Cardiac muscle cell (in vitro differentiated cells and primary cell): Measurements from ENCODE around the gene CEP85L. TPM values are rescaled to one million over a fixed set of nuclear protein-coding genes. Genes with fewer than 3 reads are reported as not detected.

Experiments used
- DNase-seq, 2 donors: peaks; one replicate each; pipeline versions ENCODE4 v3.0.0 to v3.0.0-alpha.2; 2010 to 2017; ENCODE audit warnings: low read depth in 1 of 2, low spot score in 1 of 2
- H3K27ac ChIP-seq: fragments of 200-600 bp; sonication (generic); 2 replicates; pipeline ENCODE4 v1.5.1; 2016
- H3K27me3 ChIP-seq: fragments of 200-600 bp; sonication (generic); 2 replicates; pipeline ENCODE4 v1.6.0; 2016; ENCODE audit warnings: control low read depth
- H3K36me3 ChIP-seq: fragments of 200-600 bp; sonication (generic); 2 replicates; pipeline ENCODE4 v1.5.1; 2016; ENCODE audit warnings: control low read depth
- H3K4me1 ChIP-seq: fragments of 200-600 bp; sonication (generic); 2 replicates; pipeline ENCODE4 v1.8.1; 2017; ENCODE audit warnings: low read depth, mild to moderate bottlenecking, mixed run types
- H3K4me3 ChIP-seq: fragments of 200-600 bp; sonication (generic); 2 replicates; pipeline ENCODE4 v1.5.1; 2016; ENCODE audit warnings: mild to moderate bottlenecking
- H3K9me3 ChIP-seq: fragments of 200-600 bp; sonication (generic); 2 replicates; pipeline ENCODE4 v1.5.1; 2017; ENCODE audit warnings: low read depth, mild to moderate bottlenecking, control low read depth
- CTCF ChIP-seq: IDR thresholded peaks from 2 replicates; pipeline ENCODE4 v1.5.1; 2012; ENCODE audit warnings: low read depth, mild to moderate bottlenecking, low read length
- polyA plus RNA-seq: library from polyadenylated mRNA; unstranded; fragments of >200 nt; fragmentation: Nextera tagmentation; extraction: Ambion mirVana; gene quantifications from 2 replicates; pipeline ENCODE4 v1.2.1, GENCODE V29; 2016
- total RNA-seq: library from RNA; depleted of rRNA; stranded (reverse); fragments of >200 nt; gene quantifications from 2 replicates; pipeline ENCODE4 v1.2.3, GENCODE V29; 2016

Gene CEP85L
- total and polyA plus RNA-seq, 2 experiments from 2014 or later, result 7.9 to 20.0 TPM

GRCh38 chr6:118558464-118559217, 92.8 kb downstream of the CEP85L start:
- H3K9me3 ChIP-seq, result no peaks in the 10 kb centered on the region
- DNase-seq, result peak in 1 of 2 donors; percentile 35
- no peak overlapping the region for H3K4me3 ChIP-seq
- H3K27ac ChIP-seq, result peak overlapping the region; percentile 60
- H3K36me3 ChIP-seq, result peaks cover 41% of the 10 kb centered on the region
- no peaks in the 10 kb centered on the region for H3K27me3 ChIP-seq
- TF ChIP-seq CTCF, result no peak
- peaks cover 37% of the 10 kb centered on the region for H3K4me1 ChIP-seq

GRCh38 chr6:118554698-118555097, 96.7 kb downstream of the CEP85L start:
- Histone ChIP-seq H3K27ac (peak overlapping the region; percentile 74), H3K4me3 (no peak overlapping the region), H3K27me3 (no peaks in the 10 kb centered on the region), H3K9me3 (no peaks in the 10 kb centered on the region), H3K36me3 (peaks cover 35% of the 10 kb centered on the region), H3K4me1 (peaks cover 50% of the 10 kb centered on the region)
- no peak for TF ChIP-seq CTCF
- no peak for DNase-seq

- no peaks in the 10 kb centered on the region for H3K27me3 ChIP-seq
- H3K36me3 ChIP-seq, result peaks cover 24% of the 10 kb centered on the region
- no peak for DNase-seq
- no peaks in the 10 kb centered on the region for H3K9me3 ChIP-seq
- peak overlapping the region; percentile 74 for H3K27ac ChIP-seq
- TF ChIP-seq CTCF, result no peak
- H3K4me3 ChIP-seq, result peak overlapping the region; percentile 61
- peaks cover 48% of the 10 kb centered on the region for H3K4me1 ChIP-seq
These were observed 98.3 kb downstream of the CEP85L start for GRCh38 chr6:118553132-118553531.

- peaks cover 38% of the 10 kb centered on the region for H3K4me1 ChIP-seq
- TF ChIP-seq CTCF, result peak; percentile 58
- peak; percentile 64 to 81 for DNase-seq
- peak overlapping the region; percentile 42 for H3K27ac ChIP-seq
- no peaks in the 10 kb centered on the region for H3K9me3 ChIP-seq
- no peaks in the 10 kb centered on the region for H3K27me3 ChIP-seq
- H3K4me3 ChIP-seq, result peak overlapping the region; percentile 61
- peaks cover 18% of the 10 kb centered on the region for H3K36me3 ChIP-seq
These were observed 100.0 kb downstream of the CEP85L start for GRCh38 chr6:118551063-118552053.

GRCh38 chr6:118548613-118549012, 102.8 kb downstream of the CEP85L start:
- TF ChIP-seq CTCF, result no peak
- no peaks in the 10 kb centered on the region for H3K9me3 ChIP-seq
- H3K4me1 ChIP-seq, result peaks cover 25% of the 10 kb centered on the region
- DNase-seq, result no peak
- H3K4me3 ChIP-seq, result peak overlapping the region; percentile 61
- H3K27ac ChIP-seq, result peak overlapping the region; percentile 83
- H3K27me3 ChIP-seq, result no peaks in the 10 kb centered on the region
- H3K36me3 ChIP-seq, result peaks cover 5% of the 10 kb centered on the region
